ENCODE measurements around the gene MEF2D.

DNA sequence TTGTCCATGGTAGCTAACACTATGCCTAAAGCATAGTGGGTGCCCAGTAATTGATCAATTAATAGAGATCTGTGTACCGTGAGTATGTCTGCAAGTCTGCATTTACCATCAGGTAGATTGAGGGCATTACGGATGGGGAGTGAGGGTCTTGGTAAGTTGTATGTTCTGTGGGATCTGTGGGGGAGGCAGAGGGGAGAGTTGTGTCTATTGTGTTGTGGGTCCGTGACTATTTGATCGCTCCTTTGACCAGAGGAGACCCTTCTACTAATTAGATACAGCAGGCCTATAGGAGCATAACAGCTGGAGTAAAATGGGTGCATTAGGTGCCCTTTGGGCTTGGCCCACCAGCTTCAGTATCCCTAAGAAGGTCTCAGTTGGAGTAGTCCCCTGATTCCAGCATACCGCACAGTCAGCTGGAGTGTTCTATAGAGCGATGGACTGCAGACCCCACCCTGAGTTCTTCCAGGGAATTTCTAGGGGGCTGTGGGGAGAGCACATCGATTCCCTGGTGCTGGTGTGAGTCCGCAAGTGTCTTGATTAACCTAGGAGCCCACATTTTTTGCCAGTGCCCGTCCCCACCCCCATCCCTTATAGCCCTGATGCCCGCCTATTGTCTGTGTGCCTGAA, 75.7 kb downstream of the MEF2D start:
- TF ChIP-seq, protein P1, sequence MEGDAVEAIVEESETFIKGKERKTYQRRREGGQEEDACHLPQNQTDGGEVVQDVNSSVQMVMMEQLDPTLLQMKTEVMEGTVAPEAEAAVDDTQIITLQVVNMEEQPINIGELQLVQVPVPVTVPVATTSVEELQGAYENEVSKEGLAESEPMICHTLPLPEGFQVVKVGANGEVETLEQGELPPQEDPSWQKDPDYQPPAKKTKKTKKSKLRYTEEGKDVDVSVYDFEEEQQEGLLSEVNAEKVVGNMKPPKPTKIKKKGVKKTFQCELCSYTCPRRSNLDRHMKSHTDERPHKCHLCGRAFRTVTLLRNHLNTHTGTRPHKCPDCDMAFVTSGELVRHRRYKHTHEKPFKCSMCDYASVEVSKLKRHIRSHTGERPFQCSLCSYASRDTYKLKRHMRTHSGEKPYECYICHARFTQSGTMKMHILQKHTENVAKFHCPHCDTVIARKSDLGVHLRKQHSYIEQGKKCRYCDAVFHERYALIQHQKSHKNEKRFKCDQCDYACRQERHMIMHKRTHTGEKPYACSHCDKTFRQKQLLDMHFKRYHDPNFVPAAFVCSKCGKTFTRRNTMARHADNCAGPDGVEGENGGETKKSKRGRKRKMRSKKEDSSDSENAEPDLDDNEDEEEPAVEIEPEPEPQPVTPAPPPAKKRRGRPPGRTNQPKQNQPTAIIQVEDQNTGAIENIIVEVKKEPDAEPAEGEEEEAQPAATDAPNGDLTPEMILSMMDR (IDR thresholded peaks at IDR 0.05; ENCODE audit: low read length): no peak
- TF ChIP-seq EZH2 (optimal IDR thresholded peaks at IDR 0.05; ENCODE audit: low read depth, low read length): no peak

Data from MM.1S (cell line).